Ishikawa (cell line): ENCODE measurements around the gene MXRA8.

Source experiments
- TEAD4 ChIP-seq: IDR thresholded peaks from 2 replicates; pipeline ENCODE4 v1.6.1; 2012
- ZBTB7A ChIP-seq: IDR thresholded peaks from 2 replicates; pipeline ENCODE4 v1.6.1; 2012; ENCODE audit warnings: low read depth
- TF ChIP-seq, protein P1 (sequence below): IDR thresholded peaks from 2 replicates; pipeline ENCODE4 v1.6.1; 2012

The MXRA8 gene

DNA sequence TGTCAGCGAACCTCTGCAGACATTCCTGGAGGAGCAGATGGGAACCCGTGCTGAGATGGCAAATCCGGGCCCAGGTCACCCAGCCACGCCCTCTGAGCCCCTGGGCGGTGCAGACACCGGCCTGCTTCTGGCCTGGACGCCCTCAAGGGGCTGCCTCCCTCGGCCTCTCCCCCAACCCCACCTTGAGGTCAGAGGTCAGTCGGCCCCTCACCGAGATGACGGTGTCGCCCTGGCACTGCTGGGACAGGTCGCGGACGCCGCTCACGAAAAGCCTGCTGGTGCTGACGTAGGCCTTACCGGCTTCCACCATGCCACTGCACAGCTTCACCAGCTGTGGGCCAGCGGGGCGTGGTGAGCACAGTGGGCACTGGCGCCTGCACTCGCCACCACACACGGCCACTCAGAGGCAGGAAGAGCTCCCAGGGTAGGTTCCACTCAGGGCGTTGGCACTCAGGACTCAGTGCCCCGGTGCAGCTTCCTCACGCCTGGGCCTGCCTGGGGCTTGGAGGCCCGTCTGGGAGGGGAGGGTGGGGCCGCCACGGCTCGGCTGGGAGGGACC lies 55.3 kb downstream of the MXRA8 start:
- TF ChIP-seq TEAD4, result no peak
- TF ChIP-seq, protein P1, sequence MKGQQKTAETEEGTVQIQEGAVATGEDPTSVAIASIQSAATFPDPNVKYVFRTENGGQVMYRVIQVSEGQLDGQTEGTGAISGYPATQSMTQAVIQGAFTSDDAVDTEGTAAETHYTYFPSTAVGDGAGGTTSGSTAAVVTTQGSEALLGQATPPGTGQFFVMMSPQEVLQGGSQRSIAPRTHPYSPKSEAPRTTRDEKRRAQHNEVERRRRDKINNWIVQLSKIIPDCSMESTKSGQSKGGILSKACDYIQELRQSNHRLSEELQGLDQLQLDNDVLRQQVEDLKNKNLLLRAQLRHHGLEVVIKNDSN, result no peak
- TF ChIP-seq ZBTB7A, result no peak
